Ovary (tissue), 9 donors: ENCODE results near the gene TMEM135. TPM values are rescaled to one million over a fixed set of nuclear protein-coding genes. Genes with fewer than 3 reads are reported as not detected.
"Not testable (repeated sequence)": the region's sequence is repeated elsewhere in the genome, so short reads cannot be mapped to it uniquely, and the experiment has no call there.

Experiments used
- DNase-seq, 5 donors: peaks; one replicate each; pipeline ENCODE4 v3.0.0-alpha.2; 2019 to 2020
- H3K27ac ChIP-seq, 2 donors: fragments of 200-600 bp; one replicate each; pipeline versions ENCODE4 v1.5.1 to v1.8.0; 2019 to 2022
- H3K27me3 ChIP-seq: fragments of 200-600 bp; one replicate; pipeline ENCODE4 v1.8.0; 2022
- H3K36me3 ChIP-seq: fragments of 200-600 bp; sonication (generic); one replicate; pipeline ENCODE4 v1.5.1; 2019
- H3K4me1 ChIP-seq: one replicate; pipeline ENCODE4 v1.8.1; 2013; ENCODE audit warnings: mild to moderate bottlenecking, moderate library complexity; ENCODE audit not compliant: insufficient read depth
- H3K4me3 ChIP-seq: fragments of 200-600 bp; sonication (generic); one replicate; pipeline ENCODE4 v1.5.1; 2017
- H3K9me3 ChIP-seq, 2 donors: fragments of 200-600 bp in 1 of 2; sonication (generic) in 1 of 2; one replicate each; pipeline versions ENCODE4 v1.5.1 to v1.8.1; 2013 to 2019; ENCODE audit warnings: mild to moderate bottlenecking in 1 of 2, moderate library complexity in 1 of 2
- EP300 ChIP-seq: sonication (generic); formaldehyde crosslinking; IDR thresholded peaks from one replicate; pipeline ENCODE4 v1.6.1; 2017; ENCODE audit warnings: antibody characterized with exemption
- POLR2A ChIP-seq: fragments of 450-650 bp; IDR thresholded peaks from one replicate; pipeline ENCODE4 v1.6.1; 2017; ENCODE audit warnings: antibody characterized with exemption, mild to moderate bottlenecking, moderate library complexity
- WGBS, 3 donors: extraction: QIAGEN DNeasy Blood & Tissue Kit in 1 of 3; methylation state at CpG; one replicate each; pipeline versions ENCODE4 v1.1.5 to v1.1.7; 2013 to 2017; 5-methylcytosine and 5-hydroxymethylcytosine counted together
- intact Hi-C, 4 donors: fragments of 100-400 bp; cut with DNase I; formaldehyde crosslinking; loops; one replicate each; pipeline versions ENCODE4 v1.11.0 to v1.15.1; 2022 to 2023
- polyA plus RNA-seq, 2 donors: library from polyadenylated mRNA; stranded (reverse); fragments of 200-250 nt in 1 of 2; fragments of 350-450 nt in 1 of 2; fragmentation: Illumina TruSeq in 1 of 2; extraction: RNeasy Lipid Tissue Mini Kit (QIAGEN cat#74804) in 1 of 2; gene quantifications; one replicate each; pipeline ENCODE4 v1.2.3, GENCODE V29; 2013 to 2014
- total RNA-seq, 7 donors: library from RNA; depleted of rRNA in 2 of 7; stranded (reverse); fragments of >200 nt in 2 of 7; fragmentation: NEBNext Ultra II Directional in 3 of 7; extraction: Animal tissue kit (Norgen Biotek cat#: 25700) in 3 of 7; gene quantifications; one replicate each; pipeline versions ENCODE4 v1.1.0 to v1.2.4, GENCODE V29; 2016 to 2023
- TF ChIP-seq, protein P1 (sequence below), 3 donors: fragments of 450-650 bp in 2 of 3; fragments of 200-600 bp in 1 of 3; IDR thresholded peaks; one replicate each; pipeline versions ENCODE4 v1.5.1 to v1.8.0; 2016 to 2022; ENCODE audit warnings: antibody characterized with exemption in 3 of 3, mild to moderate bottlenecking in 1 of 3
- donor health status: DM: no; HTN: no; CAD: no; lungs with moderate emphysema.
- donor health status: DM: no; HTN: no; CAD: no.
- donor health status: Bipolar disorder and iron deficiency.
- donor health status: DM: yes; HTN: yes; CAD: no.
- donor health status: DM: no; HTN: no; CAD: no.
- donor health status: DM: yes; HTN: yes; CAD: no.

Gene TMEM135
- total and polyA plus RNA-seq, 9 donors = 8.8 to 24.2 (median 19.6) TPM

DNA sequence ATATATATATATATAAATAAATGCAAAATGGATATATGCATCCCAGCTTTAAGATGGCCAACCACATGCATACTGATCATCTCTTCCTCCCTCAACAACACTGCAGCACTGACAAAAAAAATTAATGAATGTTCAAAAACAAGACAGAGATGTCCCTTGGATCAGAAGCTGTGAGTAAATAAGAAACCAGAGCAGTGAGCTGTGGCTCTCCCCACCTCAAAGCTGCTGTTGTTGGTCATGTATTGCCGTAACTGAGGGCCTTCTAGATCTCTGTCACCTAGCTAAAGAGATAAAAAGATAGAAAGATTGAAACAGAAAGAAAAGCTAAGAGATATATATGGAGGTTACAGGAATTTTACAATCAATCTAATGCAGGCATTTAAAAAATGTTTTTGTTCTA is 15.5 kb upstream of the TMEM135 start:
- TF ChIP-seq EP300 (no peak), POLR2A (no peak)
- TF ChIP-seq, protein P1, sequence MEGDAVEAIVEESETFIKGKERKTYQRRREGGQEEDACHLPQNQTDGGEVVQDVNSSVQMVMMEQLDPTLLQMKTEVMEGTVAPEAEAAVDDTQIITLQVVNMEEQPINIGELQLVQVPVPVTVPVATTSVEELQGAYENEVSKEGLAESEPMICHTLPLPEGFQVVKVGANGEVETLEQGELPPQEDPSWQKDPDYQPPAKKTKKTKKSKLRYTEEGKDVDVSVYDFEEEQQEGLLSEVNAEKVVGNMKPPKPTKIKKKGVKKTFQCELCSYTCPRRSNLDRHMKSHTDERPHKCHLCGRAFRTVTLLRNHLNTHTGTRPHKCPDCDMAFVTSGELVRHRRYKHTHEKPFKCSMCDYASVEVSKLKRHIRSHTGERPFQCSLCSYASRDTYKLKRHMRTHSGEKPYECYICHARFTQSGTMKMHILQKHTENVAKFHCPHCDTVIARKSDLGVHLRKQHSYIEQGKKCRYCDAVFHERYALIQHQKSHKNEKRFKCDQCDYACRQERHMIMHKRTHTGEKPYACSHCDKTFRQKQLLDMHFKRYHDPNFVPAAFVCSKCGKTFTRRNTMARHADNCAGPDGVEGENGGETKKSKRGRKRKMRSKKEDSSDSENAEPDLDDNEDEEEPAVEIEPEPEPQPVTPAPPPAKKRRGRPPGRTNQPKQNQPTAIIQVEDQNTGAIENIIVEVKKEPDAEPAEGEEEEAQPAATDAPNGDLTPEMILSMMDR (IDR thresholded peaks at IDR 0.05) = no peak
- DNase-seq = no peak
- intact Hi-C loops = no loop called here
- Histone ChIP-seq H3K9me3 (no peaks in the 10 kb centered on the region), H3K4me3 (no peak overlapping the region), H3K4me1 (no peaks in the 10 kb centered on the region), H3K27ac (no peak overlapping the region), H3K36me3 (no peaks in the 10 kb centered on the region), H3K27me3 (no peaks in the 10 kb centered on the region)
- WGBS, 3 donors = 88 to 92% (median 89%) methylated on average over 1 of the region's 1 CpG

DNA sequence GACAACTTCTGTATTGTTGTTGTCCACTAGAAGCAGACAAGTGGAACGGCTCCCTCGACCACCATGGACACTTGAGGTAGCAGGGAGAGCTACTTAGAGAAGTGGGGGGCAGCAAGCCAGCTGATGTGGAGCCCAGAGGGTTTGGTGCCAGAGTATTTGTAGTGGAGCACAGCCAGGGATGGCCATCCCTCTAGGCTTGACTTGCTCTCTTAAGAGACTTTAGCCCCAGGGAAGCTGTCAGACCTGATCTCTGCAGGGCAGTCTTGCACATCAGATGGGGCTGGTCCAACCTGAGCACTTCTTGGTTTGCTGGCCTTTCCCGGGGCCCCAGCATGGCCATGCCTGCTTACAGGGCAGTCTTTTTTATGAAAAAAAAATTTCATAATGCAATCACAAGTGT is 15.0 kb upstream of the TMEM135 start:
- no peak for DNase-seq
- no peaks in the 10 kb centered on the region for H3K36me3 ChIP-seq
- no peaks in the 10 kb centered on the region for H3K4me1 ChIP-seq
- H3K4me3 ChIP-seq = no peak overlapping the region
- H3K27me3 ChIP-seq = no peaks in the 10 kb centered on the region
- H3K27ac ChIP-seq = no peak overlapping the region
- intact Hi-C loops = no loop called here
- TF ChIP-seq, protein P1 (IDR thresholded peaks at IDR 0.05) = no peak
- TF ChIP-seq EP300 (no peak), POLR2A (no peak)
- WGBS, 3 donors = 87 to 97% (median 92%) methylated on average over 3 of the region's 3 CpGs
- H3K9me3 ChIP-seq = no peaks in the 10 kb centered on the region

DNA sequence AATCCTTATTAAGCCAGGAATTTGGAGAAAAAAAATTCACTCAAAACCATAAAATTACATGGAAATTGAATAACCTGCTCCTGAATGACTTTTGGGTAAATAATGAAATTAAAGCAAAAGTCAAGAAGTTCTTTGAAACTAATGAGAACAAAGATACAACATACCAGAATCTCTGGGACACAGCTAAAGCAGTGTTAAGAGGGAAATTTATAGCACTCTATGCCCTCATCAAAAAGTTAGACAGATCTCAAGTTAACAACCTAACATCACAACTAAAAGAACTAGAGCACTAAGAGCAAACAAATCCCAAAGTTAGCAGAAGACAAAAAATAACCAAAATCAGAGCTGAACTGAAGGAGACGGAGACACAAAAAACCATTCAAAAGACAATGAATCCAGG is 11.3 kb upstream of the TMEM135 start:
- H3K36me3 ChIP-seq, DNase-seq, intact Hi-C loops, H3K27me3 ChIP-seq, H3K27ac ChIP-seq, H3K9me3 ChIP-seq, H3K4me1 ChIP-seq, H3K4me3 ChIP-seq: not testable (repeated sequence)
- 95 to 98% (median 97%) methylated on average over 1 of the region's 1 CpG for WGBS, 3 donors

DNA sequence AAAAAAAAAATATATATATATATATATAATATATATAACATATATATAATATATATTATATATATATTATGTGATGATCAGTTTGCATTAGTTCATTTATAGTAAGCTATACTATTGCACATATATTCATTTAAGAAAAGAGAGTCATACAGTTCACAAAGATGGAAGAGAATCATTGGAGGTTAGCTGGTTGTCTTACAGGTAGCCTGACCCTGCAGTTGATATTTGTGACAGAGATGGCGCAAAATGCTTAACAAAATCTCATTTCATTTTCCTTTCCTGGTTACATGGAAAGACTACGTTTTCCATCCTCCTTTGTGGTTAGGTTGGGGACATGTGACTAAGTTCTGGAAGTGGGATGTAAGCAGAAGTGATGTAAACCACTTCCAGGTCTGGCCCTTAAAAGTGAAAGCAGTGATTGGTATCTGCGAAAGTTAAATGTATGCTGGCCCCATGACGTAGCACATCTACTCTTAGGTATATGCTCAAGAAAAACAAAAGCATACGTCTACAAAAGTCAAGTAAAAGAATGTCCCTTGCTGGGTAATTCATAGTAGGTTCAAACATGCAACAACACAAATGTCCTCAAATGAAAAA is 7.2 kb upstream of the TMEM135 start:
- no peaks in the 10 kb centered on the region for H3K36me3 ChIP-seq
- TF ChIP-seq EP300 (no peak), POLR2A (no peak)
- TF ChIP-seq, protein P1 (IDR thresholded peaks at IDR 0.05) = no peak
- no peak for DNase-seq
- no peaks in the 10 kb centered on the region for H3K9me3 ChIP-seq
- no peaks in the 10 kb centered on the region for H3K27me3 ChIP-seq
- H3K4me3 ChIP-seq = no peak overlapping the region
- H3K4me1 ChIP-seq = no peaks in the 10 kb centered on the region
- WGBS, 3 donors = 84 to 87% (median 87%) methylated on average over 5 of the region's 5 CpGs
- no peak overlapping the region for H3K27ac ChIP-seq
- intact Hi-C loops = loop anchor here in 1 of 4 donors (10.0 kb wide), 1 partner anchor 76 kb away; the partner anchor contains the start of gene FZD4

DNA sequence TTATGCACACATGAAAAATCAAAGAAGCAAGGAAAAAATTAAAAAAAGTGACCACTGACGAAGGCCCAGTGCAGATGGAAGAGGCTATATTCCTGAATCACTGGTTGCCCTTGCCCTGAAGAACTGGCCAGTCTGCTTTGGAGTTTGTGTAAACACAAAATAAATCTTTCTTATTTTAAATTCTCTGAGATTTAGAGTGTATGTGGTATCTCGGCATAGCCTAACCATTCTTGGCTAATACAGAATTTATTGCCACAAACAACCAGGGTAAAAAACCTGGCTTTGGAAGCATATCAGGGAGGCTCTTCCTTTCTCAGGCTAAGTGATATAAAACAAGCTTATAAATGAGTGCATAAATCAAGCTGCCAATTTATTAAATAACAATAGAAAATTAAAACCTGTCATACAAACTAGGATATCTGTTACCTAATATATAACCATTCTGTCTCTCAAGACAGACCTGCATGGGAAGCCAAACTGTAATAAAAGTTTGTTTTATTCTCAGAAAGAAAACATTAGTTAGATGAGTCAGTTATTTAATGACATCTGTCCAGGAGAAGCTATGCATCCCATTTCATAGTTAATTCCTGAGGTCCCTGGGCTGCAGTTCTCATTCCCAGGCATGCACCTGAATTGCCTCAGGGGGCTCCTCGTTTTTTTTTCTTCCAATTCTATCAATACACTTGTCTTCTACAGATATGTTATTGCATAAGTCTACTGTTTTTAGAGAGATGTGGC is 6.1 kb upstream of the TMEM135 start:
- intact Hi-C loops = loop anchor here in 1 of 4 donors (10.0 kb wide), 1 partner anchor 77 kb away; the partner anchor contains the start of gene FZD4
- 35 to 43% (median 43%) methylated on average over 3 of the region's 3 CpGs for WGBS, 3 donors

More for the DNA sequence above, 6.1 kb upstream of the TMEM135 start:
- TF ChIP-seq, protein P1 (IDR thresholded peaks at IDR 0.05) = no peak
- TF ChIP-seq POLR2A = no peak
- no peak for DNase-seq
- H3K27me3 ChIP-seq = no peaks in the 10 kb centered on the region
- no peaks in the 10 kb centered on the region for H3K9me3 ChIP-seq
- no peak overlapping the region for H3K4me3 ChIP-seq
- no peak overlapping the region for H3K27ac ChIP-seq
- H3K36me3 ChIP-seq = no peaks in the 10 kb centered on the region
- peaks cover 1% of the 10 kb centered on the region for H3K4me1 ChIP-seq
